HUES64 (cell line): ENCODE results near the gene KLC3.

Experiments used
- H3K27ac ChIP-seq: 2 replicates; pipeline ENCODE4 v1.7.0; 2013; ENCODE audit warnings: low read depth, low read length, inconsistent platforms
- H3K27me3 ChIP-seq: 2 replicates; pipeline ENCODE4 v1.6.1; 2013; ENCODE audit warnings: mild to moderate bottlenecking, low read length; ENCODE audit not compliant: insufficient read depth
- H3K36me3 ChIP-seq: 2 replicates; pipeline ENCODE4 v1.6.1; 2013; ENCODE audit warnings: mild to moderate bottlenecking, low read length; ENCODE audit not compliant: insufficient read depth
- H3K4me1 ChIP-seq: 2 replicates; pipeline ENCODE4 v1.6.1; 2013; ENCODE audit warnings: mild to moderate bottlenecking, low read length, moderate library complexity; ENCODE audit not compliant: insufficient read depth
- H3K4me3 ChIP-seq: 2 replicates; pipeline ENCODE4 v1.5.1; 2013; ENCODE audit warnings: mild to moderate bottlenecking, low read length, moderate library complexity
- H3K9ac ChIP-seq: 2 replicates; pipeline ENCODE4 v1.6.1; 2013; ENCODE audit warnings: mild to moderate bottlenecking, low read depth, low read length
- H3K9me3 ChIP-seq: 2 replicates; pipeline ENCODE4 v1.6.1; 2013; ENCODE audit warnings: low read depth, low read length; ENCODE audit not compliant: insufficient read depth
- WGBS: fragments of 150-250, 120-280 bp; methylation state at CpG from one replicate; pipeline ENCODE4 v1.1.7; 2013; ENCODE audit warnings: missing lambda C conversion rate; 5-methylcytosine and 5-hydroxymethylcytosine counted together

KLC3 gene

DNA sequence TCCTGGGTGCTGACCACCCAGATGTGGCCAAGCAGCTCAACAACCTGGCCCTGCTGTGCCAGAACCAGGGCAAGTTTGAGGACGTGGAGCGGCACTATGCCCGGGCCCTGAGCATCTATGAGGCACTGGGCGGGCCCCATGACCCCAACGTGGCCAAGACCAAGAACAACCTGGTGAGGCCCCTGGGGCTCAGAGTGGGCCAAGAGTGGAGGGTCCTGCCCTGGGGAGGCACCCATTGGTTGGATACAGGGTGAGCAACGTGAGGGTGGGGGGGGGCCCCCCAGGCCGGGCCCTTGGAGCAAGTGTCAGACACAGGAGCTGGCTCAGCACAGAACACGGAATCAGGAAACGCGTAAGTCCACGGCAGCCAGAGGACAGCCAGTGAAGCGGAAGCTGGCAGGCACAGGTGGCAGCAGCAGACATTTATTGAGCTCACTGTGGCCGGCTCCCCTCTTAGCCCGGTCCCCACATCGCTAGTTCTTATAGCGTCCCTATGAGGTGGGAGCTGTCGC lies 8.9 kb downstream of the KLC3 start:
- WGBS = 94% methylated on average over 17 of the region's 17 CpGs
- peaks cover 51% of the 10 kb centered on the region for H3K36me3 ChIP-seq

DNA sequence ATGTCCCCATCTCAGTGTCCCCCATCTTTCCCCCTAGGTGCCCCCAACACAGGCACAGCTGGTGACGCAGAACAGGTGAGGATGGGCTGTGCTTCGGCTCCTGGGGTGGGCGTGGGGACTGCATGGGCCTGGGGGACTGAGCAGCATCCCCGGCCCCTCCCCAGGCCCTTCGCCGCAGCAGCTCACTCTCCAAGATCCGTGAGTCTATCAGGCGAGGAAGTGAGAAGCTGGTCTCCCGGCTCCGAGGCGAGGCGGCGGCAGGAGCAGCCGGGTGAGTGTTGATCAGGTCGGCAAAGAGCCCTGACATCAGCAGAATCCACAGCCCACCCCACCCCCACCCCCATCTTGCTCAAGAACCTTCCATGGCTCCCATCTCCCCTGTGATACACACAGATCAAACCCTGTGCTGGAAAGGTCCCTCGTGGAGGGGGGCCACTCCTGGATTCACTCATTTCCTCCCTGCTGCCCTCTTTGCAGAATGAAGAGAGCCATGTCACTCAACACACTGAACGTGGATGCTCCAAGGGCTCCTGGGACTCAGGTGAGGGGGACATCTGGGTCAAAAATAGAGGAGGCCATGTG lies 10.0 kb downstream of the KLC3 start:
- 93% methylated on average over 17 of the region's 17 CpGs for WGBS
- Histone ChIP-seq H3K27ac (no peak overlapping the region), H3K36me3 (peaks cover 62% of the 10 kb centered on the region)

More for the DNA sequence above, 8.9 kb downstream of the KLC3 start:
- Histone ChIP-seq H3K9me3 (no peaks in the 10 kb centered on the region), H3K4me3 (no peak overlapping the region), H3K4me1 (no peaks in the 10 kb centered on the region), H3K27me3 (no peaks in the 10 kb centered on the region), H3K27ac (no peak overlapping the region), H3K9ac (no peak overlapping the region)

DNA sequence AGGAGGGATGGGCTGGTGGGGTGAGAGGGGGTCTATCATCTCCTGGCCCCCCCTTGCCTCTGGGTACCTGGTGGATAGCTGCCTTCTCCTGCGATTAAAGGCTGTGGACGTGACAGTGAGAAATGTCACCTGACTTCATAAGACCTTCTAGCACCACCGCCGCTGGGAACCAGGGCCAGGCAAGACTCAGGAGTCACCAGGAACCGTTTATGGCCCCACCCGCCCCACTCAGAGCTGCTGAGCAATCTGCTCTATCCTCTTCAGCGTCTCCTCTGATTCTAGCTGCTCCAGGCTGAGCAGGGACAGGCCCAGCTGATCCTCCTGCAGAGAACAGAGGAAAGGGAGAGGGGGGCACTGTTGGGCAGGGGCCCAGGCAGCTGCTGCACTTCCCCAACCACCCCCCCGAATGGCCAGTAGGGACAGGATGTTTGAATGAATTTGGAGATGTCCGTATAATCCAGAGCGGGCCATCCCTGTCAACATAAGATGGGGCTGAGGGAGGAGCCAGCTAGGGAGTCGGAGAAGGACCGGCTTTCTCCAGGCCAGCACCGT lies 10.9 kb downstream of the KLC3 start:
- WGBS = 94% methylated on average over 13 of the region's 13 CpGs
- peaks cover 71% of the 10 kb centered on the region for H3K36me3 ChIP-seq
- no peak overlapping the region for H3K4me3 ChIP-seq
- H3K9me3 ChIP-seq = no peaks in the 10 kb centered on the region
- no peak overlapping the region for H3K27ac ChIP-seq
- no peak overlapping the region for H3K9ac ChIP-seq
- H3K27me3 ChIP-seq = no peaks in the 10 kb centered on the region
- H3K4me1 ChIP-seq = no peaks in the 10 kb centered on the region

More for the DNA sequence above, 10.0 kb downstream of the KLC3 start:
- Histone ChIP-seq H3K4me3 (no peak overlapping the region), H3K27me3 (no peaks in the 10 kb centered on the region), H3K4me1 (no peaks in the 10 kb centered on the region), H3K9ac (no peak overlapping the region), H3K9me3 (no peaks in the 10 kb centered on the region)

DNA sequence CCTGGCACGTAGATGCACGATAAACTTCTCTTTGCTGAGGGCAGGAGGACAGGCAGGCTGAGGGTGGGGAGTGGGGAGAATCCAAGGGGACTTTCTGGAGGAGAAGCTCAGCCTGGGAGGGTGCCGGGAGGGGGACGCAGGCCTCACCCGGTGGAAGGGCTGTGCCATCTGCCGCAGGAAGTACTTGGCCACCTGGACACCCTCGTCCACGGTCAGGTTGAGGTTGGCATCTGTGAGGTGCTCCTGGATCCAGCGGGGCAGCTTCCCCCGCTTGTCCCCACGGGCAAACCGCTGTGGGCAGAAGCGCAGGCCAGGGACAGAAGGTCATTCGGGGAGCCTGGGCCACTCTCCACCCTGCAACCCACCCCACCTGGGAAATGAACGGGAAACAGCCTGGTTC lies 11.5 kb downstream of the KLC3 start:
- WGBS = 91% methylated on average over 15 of the region's 15 CpGs
- Histone ChIP-seq H3K27ac (no peak overlapping the region), H3K9me3 (no peaks in the 10 kb centered on the region)

DNA sequence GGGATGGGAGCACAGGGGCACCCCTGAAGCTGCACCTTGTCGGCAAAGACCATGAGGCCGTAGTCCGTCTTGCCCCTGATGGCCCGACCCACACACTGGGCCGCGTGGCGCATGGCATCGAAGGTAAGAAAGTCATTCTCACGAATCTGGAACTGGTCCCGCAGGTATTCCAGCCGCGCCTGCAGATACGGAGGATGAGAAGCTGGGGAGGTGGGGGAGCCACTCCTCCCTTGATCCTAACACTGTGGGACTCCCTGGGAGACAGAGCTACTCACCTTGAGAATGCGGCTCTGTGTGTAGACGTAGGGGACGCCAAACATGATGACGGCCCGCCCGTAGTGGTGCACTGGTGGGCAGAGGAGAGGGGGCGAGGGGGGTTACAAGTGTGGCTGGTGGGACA lies 11.9 kb downstream of the KLC3 start:
- no peaks in the 10 kb centered on the region for H3K27me3 ChIP-seq
- no peak overlapping the region for H3K4me3 ChIP-seq
- no peaks in the 10 kb centered on the region for H3K9me3 ChIP-seq
- H3K27ac ChIP-seq = no peak overlapping the region
- H3K4me1 ChIP-seq = no peaks in the 10 kb centered on the region
- peaks cover 81% of the 10 kb centered on the region for H3K36me3 ChIP-seq
- no peak overlapping the region for H3K9ac ChIP-seq
- 97% methylated on average over 20 of the region's 20 CpGs for WGBS

More for the DNA sequence above, 11.5 kb downstream of the KLC3 start:
- Histone ChIP-seq H3K4me3 (no peak overlapping the region), H3K4me1 (no peaks in the 10 kb centered on the region), H3K36me3 (peaks cover 76% of the 10 kb centered on the region), H3K27me3 (no peaks in the 10 kb centered on the region), H3K9ac (no peak overlapping the region)

DNA sequence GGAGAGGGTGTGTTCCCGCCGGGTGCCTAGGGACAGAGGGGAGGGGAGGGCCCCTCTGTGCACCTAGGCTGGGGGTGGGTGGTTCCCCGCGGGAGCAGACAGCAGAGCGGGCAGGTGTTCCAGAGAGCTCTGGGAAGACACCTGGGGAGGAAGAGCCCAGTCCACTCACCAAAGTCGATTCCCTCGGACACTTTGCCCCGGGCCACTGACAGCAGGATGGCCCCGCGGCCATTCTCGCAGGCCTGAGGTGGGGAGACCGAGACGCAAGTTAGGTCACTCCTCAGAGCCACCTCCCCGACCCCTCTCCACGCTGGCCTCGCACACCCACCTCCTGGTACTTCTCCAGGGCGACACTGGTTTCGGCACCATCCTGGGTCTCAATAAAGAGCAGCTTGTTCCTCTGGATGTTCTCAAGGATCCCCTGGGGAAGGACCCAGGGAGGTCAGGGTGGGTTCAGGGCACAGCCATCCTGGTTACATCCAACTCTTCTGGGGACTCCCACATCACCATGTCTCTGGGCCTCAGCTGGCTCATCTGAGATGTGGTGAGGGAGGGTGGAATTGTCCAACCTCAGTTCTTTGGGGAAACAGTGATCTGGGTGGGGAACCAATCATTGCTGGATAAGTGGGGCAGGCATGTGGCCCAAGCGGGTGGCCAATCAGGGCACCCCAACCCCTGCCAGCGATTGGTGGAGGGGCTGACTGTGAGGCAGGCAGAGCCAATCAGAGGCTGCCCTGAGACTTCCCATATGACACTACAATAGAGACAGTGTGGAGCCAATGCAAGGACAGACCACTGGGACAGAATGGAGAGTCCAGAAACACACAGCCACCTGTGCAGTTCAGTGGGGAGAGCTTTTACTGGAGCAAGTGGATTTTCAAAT lies 12.6 kb downstream of the KLC3 start:
- 95% methylated on average over 19 of the region's 20 CpGs for WGBS
- Histone ChIP-seq H3K4me3 (no peak overlapping the region), H3K36me3 (peaks cover 87% of the 10 kb centered on the region)

DNA sequence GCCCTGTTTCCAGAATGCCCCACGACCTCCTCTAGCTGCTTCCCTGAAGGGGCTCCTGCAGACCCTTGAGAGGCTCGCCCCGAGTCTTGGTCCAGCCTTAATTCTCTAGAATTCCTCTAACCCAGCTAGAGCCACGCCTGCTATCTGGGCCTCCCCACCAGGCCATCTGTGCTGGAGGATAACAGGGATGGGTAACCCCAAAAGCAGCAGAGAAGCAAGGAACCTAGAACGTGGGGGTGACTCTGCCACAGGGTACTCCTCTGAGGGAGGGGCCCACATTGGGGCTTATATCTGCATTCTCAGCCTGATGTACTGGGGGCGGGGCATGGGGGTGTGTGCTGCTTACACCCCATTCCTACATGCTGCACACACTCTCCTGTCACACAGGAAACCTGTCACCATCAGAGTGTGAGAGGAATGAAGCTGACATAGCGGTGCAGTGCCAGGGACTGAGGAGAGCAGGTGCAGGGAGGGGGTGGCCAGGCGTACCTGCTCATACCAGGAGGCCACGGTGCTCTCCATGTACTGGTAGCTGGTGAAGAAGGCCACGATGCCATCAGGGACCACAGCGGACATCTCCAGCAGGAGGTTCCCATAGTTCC lies 13.8 kb downstream of the KLC3 start:
- Histone ChIP-seq H3K4me1 (no peaks in the 10 kb centered on the region), H3K4me3 (no peak overlapping the region), H3K9me3 (no peaks in the 10 kb centered on the region), H3K27ac (no peak overlapping the region), H3K9ac (no peak overlapping the region), H3K27me3 (no peaks in the 10 kb centered on the region), H3K36me3 (peaks cover 97% of the 10 kb centered on the region)
- 91% methylated on average over 11 of the region's 11 CpGs for WGBS

More for the DNA sequence above, 12.6 kb downstream of the KLC3 start:
- Histone ChIP-seq H3K27me3 (no peaks in the 10 kb centered on the region), H3K9me3 (no peaks in the 10 kb centered on the region), H3K27ac (no peak overlapping the region), H3K9ac (no peak overlapping the region), H3K4me1 (no peaks in the 10 kb centered on the region)

DNA sequence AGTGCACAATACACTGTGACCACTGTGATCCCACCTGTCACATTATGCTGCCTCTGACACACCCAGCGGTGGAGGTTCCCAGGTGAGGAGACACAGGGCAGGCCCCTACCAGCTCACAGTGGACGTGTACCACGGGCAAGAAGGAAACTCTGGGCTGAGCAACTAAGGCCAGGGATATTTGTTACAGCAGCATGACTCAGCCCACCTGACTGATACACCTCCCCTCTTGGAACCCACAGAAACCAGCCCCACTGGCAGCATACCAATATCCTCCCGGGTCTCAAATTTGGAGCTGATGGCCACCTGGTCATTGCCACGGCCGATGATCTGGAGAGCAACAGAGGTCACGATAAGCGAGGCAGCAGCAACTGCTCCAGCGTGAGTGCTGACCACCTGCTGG lies 14.9 kb downstream of the KLC3 start:
- Histone ChIP-seq H3K36me3 (peaks cover 92% of the 10 kb centered on the region), H3K27me3 (no peaks in the 10 kb centered on the region), H3K4me1 (no peaks in the 10 kb centered on the region), H3K27ac (no peak overlapping the region), H3K9me3 (no peaks in the 10 kb centered on the region), H3K9ac (no peak overlapping the region), H3K4me3 (no peak overlapping the region)
- 97% methylated on average over 9 of the region's 9 CpGs for WGBS

DNA sequence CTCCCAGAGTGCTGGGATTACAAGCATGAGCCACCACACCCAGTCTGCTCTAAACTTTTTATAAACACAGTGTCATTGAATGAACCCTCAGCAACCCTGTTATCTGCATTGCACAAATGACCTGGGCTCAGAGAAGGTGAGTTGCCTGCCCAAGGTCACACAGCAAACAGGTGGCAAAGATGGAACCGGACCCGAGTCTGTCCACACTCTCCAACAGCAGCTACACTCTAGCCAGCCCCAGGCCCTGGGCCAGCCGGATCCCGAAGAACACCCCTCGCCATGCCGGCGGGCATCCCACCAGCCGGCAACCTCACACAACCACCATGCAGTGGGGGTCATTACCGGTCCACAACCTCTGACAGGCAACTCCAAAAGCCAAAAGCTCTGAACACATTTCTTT lies 15.4 kb downstream of the KLC3 start:
- no peak overlapping the region for H3K27ac ChIP-seq
- 97% methylated on average over 9 of the region's 9 CpGs for WGBS
- H3K27me3 ChIP-seq = no peaks in the 10 kb centered on the region
- H3K4me3 ChIP-seq = no peak overlapping the region
- H3K9ac ChIP-seq = no peak overlapping the region
- no peaks in the 10 kb centered on the region for H3K4me1 ChIP-seq
- no peaks in the 10 kb centered on the region for H3K9me3 ChIP-seq
- H3K36me3 ChIP-seq = peaks cover 89% of the 10 kb centered on the region

DNA sequence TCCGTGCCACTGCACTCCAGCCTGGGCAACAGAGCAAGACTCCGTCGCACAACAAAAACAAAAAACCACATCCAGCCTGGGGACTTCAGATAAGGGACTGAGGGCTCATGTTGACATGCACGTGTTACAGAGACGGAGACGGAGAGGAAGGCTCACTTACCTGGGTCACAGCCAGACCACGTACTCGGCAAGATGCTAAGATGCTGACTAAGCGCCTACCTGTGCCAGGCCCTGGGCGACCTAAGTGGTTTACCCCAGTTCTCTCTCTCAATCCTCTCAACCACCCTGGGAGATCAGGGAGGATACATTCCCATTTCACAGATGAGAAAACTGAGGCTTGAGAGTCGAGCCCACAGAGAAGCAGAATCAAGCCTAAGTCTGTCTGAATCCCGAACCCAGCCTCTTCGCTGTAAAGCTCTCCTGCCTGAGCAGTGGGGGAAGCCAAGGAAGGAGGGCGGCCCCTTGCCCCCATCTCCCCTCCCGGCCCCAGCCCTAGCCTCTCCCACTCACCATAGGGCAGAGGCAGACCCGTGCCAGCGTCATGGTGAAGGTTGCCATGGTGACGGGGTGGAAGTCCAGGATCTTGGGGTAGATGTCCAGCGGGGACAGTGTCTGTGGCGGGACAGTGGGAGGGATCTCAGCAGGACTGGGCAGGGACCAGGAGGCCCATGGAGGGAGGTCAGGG lies 16.4 kb downstream of the KLC3 start:
- WGBS = 94% methylated on average over 20 of the region's 20 CpGs
- no peak overlapping the region for H3K27ac ChIP-seq
- H3K36me3 ChIP-seq = peaks cover 89% of the 10 kb centered on the region
- H3K4me1 ChIP-seq = no peaks in the 10 kb centered on the region
- no peaks in the 10 kb centered on the region for H3K27me3 ChIP-seq
- no peak overlapping the region for H3K9ac ChIP-seq
- H3K4me3 ChIP-seq = no peak overlapping the region
- no peaks in the 10 kb centered on the region for H3K9me3 ChIP-seq
